Activated naive CD4-positive, alpha-beta T cell treated with anti-CD3 and anti-CD28 coated beads, Interleukin-2, amount 50 U/mL, for 24 hours (primary cell): ENCODE data around the gene ARMH4.

Experiments used
- H3K27ac Mint-ChIP-seq: one replicate; pipeline ENCODE4 v1.8.0; 2021; ENCODE audit warnings: mild to moderate bottlenecking, mixed read lengths
- H3K27me3 Mint-ChIP-seq: one replicate; pipeline ENCODE4 v1.8.0; 2021; ENCODE audit warnings: mixed read lengths
- H3K36me3 Mint-ChIP-seq: one replicate; pipeline ENCODE4 v1.8.0; 2021; ENCODE audit warnings: mixed read lengths
- H3K4me1 Mint-ChIP-seq: one replicate; pipeline ENCODE4 v1.8.0; 2021; ENCODE audit warnings: mixed read lengths
- H3K4me3 Mint-ChIP-seq: one replicate; pipeline ENCODE4 v1.8.0; 2021; ENCODE audit warnings: mild to moderate bottlenecking, mixed read lengths
- H3K9me3 Mint-ChIP-seq: one replicate; pipeline ENCODE4 v1.8.0; 2021; ENCODE audit warnings: mixed read lengths

The ARMH4 gene

GRCh38 chr14:58166005-58166983 is 14.3 kb upstream of the ARMH4 start:
- Mint-ChIP-seq H3K27ac (no peak overlapping the region), H3K4me3 (no peak overlapping the region), H3K4me1 (peaks cover 5% of the 10 kb centered on the region), H3K27me3 (peaks cover 5% of the 10 kb centered on the region), H3K36me3 (no peaks in the 10 kb centered on the region), H3K9me3 (no peaks in the 10 kb centered on the region)

DNA sequence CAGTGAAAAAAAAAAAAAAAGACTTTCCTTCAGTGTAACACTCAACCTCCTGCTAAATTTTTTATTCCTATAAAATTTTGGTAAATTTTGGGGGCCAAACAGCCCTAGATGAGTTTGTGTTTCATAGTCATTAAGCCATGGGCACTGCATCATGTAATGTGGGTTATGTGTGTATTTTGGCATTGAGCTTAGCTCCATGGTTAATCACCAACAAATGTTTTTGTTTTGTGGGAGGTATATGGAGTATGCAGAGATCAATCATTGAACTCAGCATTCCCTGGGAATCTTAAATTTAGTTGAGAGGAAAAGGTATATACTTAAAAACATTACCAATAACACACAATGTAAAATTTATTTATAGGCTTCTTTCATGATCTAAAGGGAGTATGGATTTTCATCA is 8.5 kb upstream of the ARMH4 start:
- peaks cover 3% of the 10 kb centered on the region for H3K36me3 Mint-ChIP-seq
- H3K27me3 Mint-ChIP-seq, result peaks cover 6% of the 10 kb centered on the region
- no peak overlapping the region for H3K4me3 Mint-ChIP-seq
- no peak overlapping the region for H3K27ac Mint-ChIP-seq
- no peaks in the 10 kb centered on the region for H3K9me3 Mint-ChIP-seq
- no peaks in the 10 kb centered on the region for H3K4me1 Mint-ChIP-seq

- Mint-ChIP-seq H3K9me3 (no peaks in the 10 kb centered on the region), H3K36me3 (peaks cover 2% of the 10 kb centered on the region), H3K4me1 (peaks cover 20% of the 10 kb centered on the region), H3K27me3 (peaks cover 34% of the 10 kb centered on the region), H3K27ac (no peak overlapping the region), H3K4me3 (peak overlapping the region; percentile 72)
Observed at GRCh38 chr14:58151133-58152013, 640 bp downstream of the ARMH4 start.

- H3K27ac Mint-ChIP-seq, result no peak overlapping the region
- H3K27me3 Mint-ChIP-seq, result peaks cover 31% of the 10 kb centered on the region
- no peaks in the 10 kb centered on the region for H3K9me3 Mint-ChIP-seq
- H3K4me1 Mint-ChIP-seq, result peaks cover 20% of the 10 kb centered on the region
- no peaks in the 10 kb centered on the region for H3K36me3 Mint-ChIP-seq
- H3K4me3 Mint-ChIP-seq, result peak overlapping the region; percentile 72
Observed at GRCh38 chr14:58150243-58150805, 1.7 kb downstream of the ARMH4 start.

DNA sequence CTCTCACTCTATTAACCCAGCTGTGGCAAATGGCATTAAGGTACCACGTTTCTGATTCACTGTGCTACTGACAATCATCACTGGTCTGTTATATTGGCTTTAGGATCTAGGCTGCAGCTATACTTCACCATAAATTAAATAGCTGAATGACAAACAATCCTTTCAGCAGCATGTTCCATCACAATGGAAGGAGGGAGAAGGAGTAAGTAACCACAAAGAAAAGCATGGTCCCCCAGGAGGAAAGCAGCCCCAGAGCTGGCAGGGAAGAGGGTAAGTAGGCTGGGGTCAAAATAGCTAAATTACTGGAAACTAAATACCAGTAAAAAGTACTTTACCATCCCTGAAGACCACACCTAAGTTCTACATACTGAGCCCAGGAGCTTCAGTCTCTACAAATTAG is 2.8 kb downstream of the ARMH4 start:
- H3K9me3 Mint-ChIP-seq, result no peaks in the 10 kb centered on the region
- H3K36me3 Mint-ChIP-seq, result no peaks in the 10 kb centered on the region
- H3K4me1 Mint-ChIP-seq, result peaks cover 20% of the 10 kb centered on the region
- H3K27ac Mint-ChIP-seq, result no peak overlapping the region
- H3K4me3 Mint-ChIP-seq, result no peak overlapping the region
- peaks cover 28% of the 10 kb centered on the region for H3K27me3 Mint-ChIP-seq

DNA sequence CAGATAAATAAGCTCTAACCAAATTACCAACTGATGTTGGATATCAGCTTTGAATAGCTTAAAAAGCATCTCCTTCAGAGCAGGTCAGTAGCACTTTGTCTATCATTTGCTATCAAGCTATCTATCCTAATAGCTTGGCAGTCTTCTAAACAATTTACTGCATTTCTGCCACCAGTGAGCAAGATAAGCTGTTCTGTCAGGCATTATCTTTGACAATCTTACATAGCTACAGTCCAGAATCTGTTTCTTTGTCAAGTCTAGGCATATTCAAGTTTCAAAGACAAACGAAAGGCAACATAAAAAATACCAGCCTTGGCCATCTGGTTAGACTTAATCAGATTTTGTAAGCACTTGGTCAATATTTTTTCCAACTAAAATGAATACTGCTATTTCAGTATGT is 5.6 kb downstream of the ARMH4 start:
- Mint-ChIP-seq H3K27ac (no peak overlapping the region), H3K36me3 (no peaks in the 10 kb centered on the region), H3K4me1 (peaks cover 8% of the 10 kb centered on the region), H3K4me3 (no peak overlapping the region), H3K27me3 (peaks cover 19% of the 10 kb centered on the region), H3K9me3 (no peaks in the 10 kb centered on the region)

DNA sequence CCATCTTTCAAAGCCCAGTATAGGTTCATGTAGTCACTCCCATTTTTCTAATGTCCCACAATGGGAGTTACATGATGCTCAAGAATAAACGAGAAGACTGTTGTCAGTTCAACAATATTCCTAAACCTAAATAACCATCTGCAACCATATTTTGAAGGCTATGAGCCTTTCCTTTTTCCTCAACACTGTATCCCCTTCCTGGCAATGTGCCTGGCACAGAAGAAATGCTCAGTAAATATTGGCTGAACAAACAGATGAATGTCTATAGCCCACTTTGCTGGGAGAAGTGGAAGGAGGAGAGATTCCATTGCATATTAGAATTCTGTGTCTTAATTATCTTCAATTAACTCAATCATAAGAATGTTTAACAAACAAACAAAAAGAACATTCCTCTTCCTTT is 6.1 kb downstream of the ARMH4 start:
- Mint-ChIP-seq H3K9me3 (no peaks in the 10 kb centered on the region), H3K36me3 (no peaks in the 10 kb centered on the region), H3K4me1 (peaks cover 4% of the 10 kb centered on the region)

DNA sequence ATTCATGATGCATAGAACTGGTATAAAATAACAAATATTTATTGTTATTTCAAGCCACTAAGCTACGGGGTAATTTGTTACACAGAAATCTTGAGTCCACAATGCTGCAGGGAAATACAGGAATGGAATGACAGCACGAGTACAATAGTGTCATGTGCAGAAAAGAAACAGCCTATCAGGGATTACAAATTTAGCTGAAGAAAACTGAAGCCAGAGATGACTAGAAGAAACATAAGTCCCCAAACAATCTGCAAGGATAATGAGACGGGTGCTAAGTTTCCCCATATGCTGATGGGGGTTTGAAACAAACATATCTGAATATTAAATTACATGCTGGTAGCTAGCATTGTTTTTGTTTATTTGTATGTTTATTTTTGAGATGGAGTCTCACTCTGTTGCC is 8.9 kb downstream of the ARMH4 start:
- H3K36me3 Mint-ChIP-seq, result no peaks in the 10 kb centered on the region
- peaks cover 1% of the 10 kb centered on the region for H3K27me3 Mint-ChIP-seq
- H3K4me1 Mint-ChIP-seq, result no peaks in the 10 kb centered on the region
- H3K9me3 Mint-ChIP-seq, result no peaks in the 10 kb centered on the region
- H3K27ac Mint-ChIP-seq, result no peak overlapping the region
- no peak overlapping the region for H3K4me3 Mint-ChIP-seq

More for the DNA sequence above, 6.1 kb downstream of the ARMH4 start:
- H3K27ac Mint-ChIP-seq, result no peak overlapping the region
- H3K27me3 Mint-ChIP-seq, result peaks cover 14% of the 10 kb centered on the region
- H3K4me3 Mint-ChIP-seq, result no peak overlapping the region

DNA sequence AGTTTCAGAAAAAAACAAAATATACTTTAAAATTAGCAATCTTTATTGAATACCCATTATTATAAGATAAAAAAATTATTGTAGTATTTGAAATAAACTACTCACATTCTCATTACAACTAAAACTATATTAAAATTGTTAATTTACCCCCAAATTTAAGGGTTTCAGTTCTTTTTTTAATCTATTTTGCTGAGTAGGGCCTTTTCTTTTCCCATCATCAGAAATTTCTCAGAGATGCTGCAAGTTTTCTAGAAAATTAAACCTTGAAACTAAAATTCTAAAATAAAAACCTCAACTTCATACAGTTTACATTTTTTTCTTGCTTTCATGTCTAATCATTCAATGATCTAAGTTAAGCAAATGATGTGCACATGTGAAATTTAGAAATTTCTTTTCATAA is 10.1 kb downstream of the ARMH4 start:
- no peaks in the 10 kb centered on the region for H3K9me3 Mint-ChIP-seq
- no peaks in the 10 kb centered on the region for H3K36me3 Mint-ChIP-seq
- H3K27ac Mint-ChIP-seq, result no peak overlapping the region
- H3K4me1 Mint-ChIP-seq, result no peaks in the 10 kb centered on the region
- peaks cover 1% of the 10 kb centered on the region for H3K27me3 Mint-ChIP-seq
- H3K4me3 Mint-ChIP-seq, result no peak overlapping the region

DNA sequence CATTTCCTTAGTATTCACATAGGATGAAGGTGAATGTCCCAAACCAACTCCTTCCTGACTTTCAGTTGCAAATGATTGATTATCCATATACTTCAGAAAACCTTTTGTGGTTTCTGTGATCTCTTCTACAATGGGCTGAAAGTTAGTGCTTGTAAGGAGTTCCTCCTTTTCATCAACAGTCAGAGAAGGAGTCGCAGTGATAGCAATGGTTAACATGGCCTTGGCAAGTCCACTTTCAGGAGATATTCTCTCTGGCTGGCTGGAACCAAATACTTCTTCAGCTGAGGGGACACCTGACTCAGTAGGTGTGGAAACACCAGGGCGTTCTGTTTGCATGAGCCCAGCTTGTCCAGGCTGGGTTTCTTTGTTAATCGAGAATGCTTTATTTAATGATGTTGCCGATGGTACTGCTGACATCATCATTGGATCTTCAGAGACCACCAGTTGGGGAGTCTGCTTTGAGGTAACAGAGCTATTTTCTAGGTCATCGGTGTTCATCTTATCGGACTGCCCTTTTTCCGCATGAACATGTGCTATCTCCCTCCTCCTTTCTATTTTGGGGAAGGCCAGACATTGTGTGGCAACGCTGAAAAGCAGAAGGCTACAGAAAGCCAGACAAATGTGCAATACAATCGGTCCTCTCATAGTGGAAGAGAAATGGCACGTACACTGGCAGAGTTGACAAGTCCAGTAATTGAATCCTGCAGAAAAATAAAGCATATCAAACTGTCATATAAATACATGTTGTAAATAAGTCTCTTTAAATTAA is 13.1 kb downstream of the ARMH4 start:
- Mint-ChIP-seq H3K4me1 (no peaks in the 10 kb centered on the region), H3K36me3 (no peaks in the 10 kb centered on the region)

GRCh38 chr14:58138031-58138713 is 13.8 kb downstream of the ARMH4 start:
- no peaks in the 10 kb centered on the region for H3K4me1 Mint-ChIP-seq
- no peaks in the 10 kb centered on the region for H3K27me3 Mint-ChIP-seq
- no peak overlapping the region for H3K4me3 Mint-ChIP-seq
- H3K27ac Mint-ChIP-seq, result no peak overlapping the region
- no peaks in the 10 kb centered on the region for H3K9me3 Mint-ChIP-seq
- no peaks in the 10 kb centered on the region for H3K36me3 Mint-ChIP-seq

More for the DNA sequence above, 13.1 kb downstream of the ARMH4 start:
- Mint-ChIP-seq H3K27me3 (no peaks in the 10 kb centered on the region), H3K27ac (no peak overlapping the region), H3K9me3 (no peaks in the 10 kb centered on the region), H3K4me3 (no peak overlapping the region)

- no peak overlapping the region for H3K4me3 Mint-ChIP-seq
- H3K27me3 Mint-ChIP-seq, result no peaks in the 10 kb centered on the region
- H3K27ac Mint-ChIP-seq, result no peak overlapping the region
- no peaks in the 10 kb centered on the region for H3K36me3 Mint-ChIP-seq
- no peaks in the 10 kb centered on the region for H3K4me1 Mint-ChIP-seq
- H3K9me3 Mint-ChIP-seq, result no peaks in the 10 kb centered on the region
Observed at GRCh38 chr14:58133739-58134138, 18.3 kb downstream of the ARMH4 start.

- H3K9me3 Mint-ChIP-seq, result no peaks in the 10 kb centered on the region
- no peaks in the 10 kb centered on the region for H3K27me3 Mint-ChIP-seq
- no peaks in the 10 kb centered on the region for H3K4me1 Mint-ChIP-seq
- no peak overlapping the region for H3K4me3 Mint-ChIP-seq
- no peaks in the 10 kb centered on the region for H3K36me3 Mint-ChIP-seq
- no peak overlapping the region for H3K27ac Mint-ChIP-seq
Observed at GRCh38 chr14:58131386-58131785, 20.6 kb downstream of the ARMH4 start.

DNA sequence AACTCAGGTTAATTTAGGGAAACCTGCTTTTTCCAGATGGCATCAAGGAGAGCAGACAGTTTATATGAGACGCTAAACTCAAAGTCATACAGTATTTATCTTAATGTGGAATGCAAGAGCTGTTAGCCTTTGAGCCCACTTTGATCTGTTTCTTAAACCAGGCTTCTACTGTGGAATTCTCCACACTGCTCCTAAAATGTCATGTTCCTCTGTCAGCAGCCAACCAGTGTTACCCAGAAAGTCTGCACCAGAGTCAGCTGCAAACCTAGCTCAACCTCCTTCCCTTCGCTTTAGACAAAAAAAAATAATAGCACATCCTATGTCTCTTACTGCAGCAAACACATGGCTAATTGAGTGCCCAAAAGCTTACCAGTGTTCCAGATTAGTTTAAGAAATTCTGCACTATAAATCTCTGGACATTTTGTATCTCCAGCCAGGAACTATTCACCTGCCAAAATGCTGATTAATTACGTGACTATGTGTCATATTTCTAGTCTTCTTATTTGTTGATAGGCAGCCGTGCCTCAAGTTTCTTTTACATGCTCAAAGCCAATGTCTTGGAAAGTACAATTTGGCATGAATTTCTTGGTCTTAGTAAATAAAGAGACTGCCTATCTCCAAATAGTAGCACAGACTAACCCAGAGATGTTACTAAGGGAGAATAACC is 21.8 kb downstream of the ARMH4 start:
- H3K9me3 Mint-ChIP-seq, result peaks cover 10% of the 10 kb centered on the region

More for the DNA sequence above, 21.8 kb downstream of the ARMH4 start:
- peaks cover 4% of the 10 kb centered on the region for H3K36me3 Mint-ChIP-seq
- no peak overlapping the region for H3K27ac Mint-ChIP-seq
- H3K4me1 Mint-ChIP-seq, result no peaks in the 10 kb centered on the region
- no peaks in the 10 kb centered on the region for H3K27me3 Mint-ChIP-seq
- no peak overlapping the region for H3K4me3 Mint-ChIP-seq
